NCI-H2107 (cell line): ENCODE results near the gene CDC7.
A peak's percentile ranks its signal among the peaks of the same experiment; 100 is the strongest.
"Not testable (repeated sequence)": the region's sequence is repeated elsewhere in the genome, so short reads cannot be mapped to it uniquely, and the experiment has no call there.

Experiments
- DNase-seq: peaks from one replicate; lab custom pipeline; 2025; lab: John Stamatoyannopoulos, UW

The CDC7 gene

GRCh38 chr1:91500756-91501522 is at the start of gene CDC7:
Gene CDC7 (plus strand): TSS chr1:91500851. CDS start chr1:91501717, 866 bp downstream.
- DNase-seq, result peak; percentile 95

DNA sequence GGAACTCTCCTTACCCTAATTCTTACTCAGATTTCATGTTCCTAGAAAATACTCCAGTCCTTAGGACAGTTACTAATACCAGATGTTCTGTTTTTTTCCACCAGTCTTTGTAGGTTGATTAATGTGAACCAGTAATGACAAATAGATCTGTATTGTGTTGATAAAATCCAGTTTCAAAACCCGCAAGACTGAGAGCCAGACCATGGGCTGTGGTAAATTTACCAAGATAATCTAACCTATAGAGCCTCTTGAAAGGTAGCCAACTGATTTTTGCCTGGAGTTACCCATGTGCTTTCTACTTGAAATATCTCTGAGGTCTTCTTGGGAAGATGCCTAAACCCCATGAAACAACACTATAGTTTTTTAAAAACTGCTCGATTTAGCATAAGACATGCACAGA is 46.5 kb upstream of the CDC7 start:
- no peak for DNase-seq

DNA sequence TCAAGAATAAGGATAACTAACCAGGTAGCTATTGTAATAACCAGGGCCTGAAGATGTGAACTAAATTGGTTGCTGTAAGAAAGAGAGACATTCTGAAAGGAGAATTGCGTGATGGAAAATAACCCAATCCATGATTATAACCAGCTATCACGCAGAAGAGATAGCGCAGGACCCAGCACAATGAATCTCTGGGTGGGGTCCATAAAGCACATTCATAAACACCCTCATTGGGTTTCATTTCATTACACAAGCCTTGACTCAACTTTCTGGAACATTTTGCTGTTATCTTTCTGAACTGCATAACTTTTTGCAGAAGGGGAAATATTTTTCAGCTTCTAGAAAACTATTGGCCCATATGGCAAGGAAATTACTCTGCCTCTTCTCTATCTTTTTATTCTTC is 45.3 kb upstream of the CDC7 start:
- no peak for DNase-seq

GRCh38 chr1:91455896-91456295 is 44.8 kb upstream of the CDC7 start:
- DNase-seq, result no peak

DNA sequence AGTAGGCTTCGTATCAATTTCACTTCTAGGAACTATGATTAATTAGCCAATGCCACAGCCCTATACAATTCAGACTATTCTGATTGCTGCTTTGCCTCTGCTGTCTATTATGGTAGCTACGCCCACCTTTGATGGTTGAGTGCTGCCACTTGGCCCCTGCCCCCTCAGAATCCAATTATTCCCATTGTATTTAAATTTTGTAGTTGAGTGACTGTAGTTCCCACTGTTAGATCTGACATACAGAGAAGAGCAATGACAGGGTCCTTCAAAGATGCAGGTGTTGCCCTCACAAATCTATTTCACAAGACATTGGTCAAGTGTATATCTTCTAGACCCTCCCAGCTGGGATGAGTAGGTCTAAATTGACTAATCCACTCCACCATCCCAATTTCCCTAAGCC is 35.3 kb upstream of the CDC7 start:
- not testable (repeated sequence) for DNase-seq

DNA sequence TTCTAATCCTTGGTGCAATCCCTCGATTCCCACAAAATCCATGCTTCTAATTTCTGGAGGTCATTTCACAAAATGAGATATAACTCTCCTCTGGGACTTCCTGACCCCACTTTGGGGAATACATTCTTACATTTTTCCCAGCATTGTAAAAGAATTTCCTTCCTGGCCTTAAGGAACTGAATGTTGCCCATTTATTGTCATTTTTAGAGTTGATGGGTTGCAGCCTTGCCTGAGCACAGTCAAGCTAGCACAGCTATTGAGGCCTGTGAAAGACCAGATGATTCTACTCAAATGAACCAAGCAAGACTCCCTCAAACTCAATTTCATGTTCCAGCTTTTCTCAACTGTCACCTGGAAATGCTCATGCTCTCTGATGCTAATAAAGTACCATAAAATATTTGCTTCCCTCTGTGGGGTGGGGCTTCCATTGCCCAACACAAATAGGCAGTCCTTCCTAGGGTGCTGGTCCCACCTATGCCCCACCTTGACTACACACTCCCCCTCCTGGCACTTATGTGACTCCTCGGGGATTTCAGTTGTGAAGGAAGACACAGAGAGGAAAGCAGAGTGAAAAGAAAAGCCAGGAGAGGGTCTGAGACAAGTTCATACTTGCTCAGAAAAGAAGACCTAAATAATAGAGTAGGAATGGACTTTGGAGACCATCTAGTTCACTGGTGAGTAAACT is 24.0 kb upstream of the CDC7 start:
- DNase-seq, result no peak

DNA sequence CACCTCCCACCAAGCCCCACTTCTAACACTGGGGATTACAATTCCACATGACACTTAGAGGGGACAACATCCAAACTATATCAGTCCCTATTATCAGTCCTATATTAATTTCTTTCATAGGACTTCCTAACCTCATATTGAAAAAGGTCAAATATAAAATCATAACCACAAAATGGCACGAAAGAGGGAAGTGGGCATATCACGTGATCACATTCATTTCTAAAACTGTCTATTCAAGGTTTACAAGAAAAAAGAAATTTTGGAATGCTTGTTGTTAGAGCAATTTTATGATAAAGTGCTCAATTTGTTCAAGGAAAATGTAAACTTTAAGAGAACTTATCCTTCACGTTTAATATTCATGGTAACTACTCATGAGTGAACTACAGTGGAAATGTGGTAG is 13.2 kb upstream of the CDC7 start:
- no peak for DNase-seq

DNA sequence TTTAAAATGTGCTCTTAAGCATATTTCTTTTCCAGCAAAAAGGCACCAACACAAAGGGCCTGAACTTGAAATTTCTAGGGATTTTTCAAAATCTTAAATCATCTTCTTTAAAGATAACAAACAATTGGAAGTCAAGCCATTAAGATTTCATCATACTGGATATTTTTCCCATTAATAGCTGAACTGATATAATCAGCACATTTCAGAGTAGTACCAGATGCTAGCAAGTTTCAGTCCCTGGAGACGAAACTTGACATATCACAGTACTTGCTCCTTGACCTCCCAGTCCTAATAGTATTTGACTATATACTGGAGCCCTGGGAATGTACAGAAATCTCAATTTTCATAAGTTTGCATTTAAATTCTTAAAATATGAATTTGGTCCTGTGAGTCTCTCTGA is 10.2 kb upstream of the CDC7 start:
- no peak for DNase-seq

DNA sequence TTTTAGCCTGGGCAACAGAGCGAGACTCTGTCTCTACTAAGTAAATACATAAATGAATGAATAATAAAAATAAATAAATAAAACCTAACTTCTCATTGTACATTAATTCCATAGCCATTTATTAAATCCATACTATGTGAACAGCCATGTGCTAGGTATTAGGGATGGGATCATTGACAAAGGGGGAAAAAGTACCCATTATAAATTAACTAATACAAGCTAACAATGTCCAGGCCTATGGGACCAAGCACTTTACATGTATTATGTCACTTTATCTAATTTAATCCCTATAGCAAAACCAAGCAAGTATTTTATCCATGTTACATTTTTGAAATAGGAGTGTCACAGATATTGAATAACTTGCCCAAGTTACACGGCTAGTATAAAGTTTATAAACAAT is 2.6 kb upstream of the CDC7 start:
- no peak for DNase-seq

GRCh38 chr1:91498498-91499245 is 2.0 kb upstream of the CDC7 start:
- no peak for DNase-seq

DNA sequence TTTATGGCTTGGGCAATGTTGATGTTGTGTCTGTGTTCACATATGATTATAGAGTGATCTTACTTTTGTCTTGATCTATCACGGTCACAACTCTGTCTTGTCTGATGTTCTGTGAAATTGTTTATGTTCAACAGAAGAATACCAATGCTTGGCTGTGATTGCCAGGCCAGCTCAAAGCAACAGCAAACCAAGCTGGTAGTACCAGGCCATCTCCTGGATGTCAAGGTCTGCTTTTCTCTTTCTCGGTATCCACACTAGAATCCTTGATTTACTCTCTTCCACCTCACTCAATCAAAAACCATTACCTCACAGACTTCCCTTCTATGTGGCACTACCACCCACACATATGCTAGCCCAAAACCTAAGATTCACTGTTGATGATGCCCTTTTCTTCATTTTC is 1.3 kb upstream of the CDC7 start:
- no peak for DNase-seq

DNA sequence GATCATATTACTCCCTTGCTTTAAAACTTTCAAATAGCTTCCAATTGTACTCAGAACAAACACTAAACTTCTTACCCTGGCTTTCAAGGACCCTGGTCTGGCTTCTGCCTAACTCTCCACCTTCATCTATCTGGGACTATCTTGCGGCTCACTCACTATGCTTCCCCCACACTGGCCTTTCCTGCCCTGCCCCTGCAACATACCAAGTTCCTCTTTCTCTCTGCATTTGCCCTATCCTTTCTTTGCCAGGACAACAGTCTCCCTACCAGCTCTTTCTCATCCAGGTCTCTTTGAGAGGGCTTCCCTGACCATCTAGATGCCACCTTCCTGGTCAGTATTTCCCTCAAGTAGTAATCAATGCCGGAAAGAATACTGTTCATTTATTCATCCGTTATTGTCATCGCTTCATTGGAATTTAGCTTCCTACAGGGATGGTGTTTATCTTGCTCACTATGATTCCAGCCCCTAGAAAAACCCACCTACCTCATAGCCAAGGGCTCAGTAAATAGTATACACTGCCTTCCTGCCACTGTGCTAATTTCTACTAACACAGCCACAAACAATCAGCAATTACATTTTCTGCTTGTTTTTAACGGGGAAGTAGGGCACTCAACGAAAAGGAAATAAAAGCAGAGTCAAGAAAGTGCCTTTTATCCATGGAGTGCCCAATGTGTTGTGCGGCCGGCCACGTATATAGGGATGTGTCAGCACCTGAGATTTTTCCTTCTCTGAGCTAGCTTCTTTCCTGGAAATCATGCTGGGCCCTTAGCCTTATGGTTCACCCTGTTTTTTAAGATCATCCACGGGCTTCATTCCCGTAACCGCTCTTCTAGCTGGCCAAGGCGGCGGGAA is 521 bp upstream of the CDC7 start:
- no peak for DNase-seq

DNA sequence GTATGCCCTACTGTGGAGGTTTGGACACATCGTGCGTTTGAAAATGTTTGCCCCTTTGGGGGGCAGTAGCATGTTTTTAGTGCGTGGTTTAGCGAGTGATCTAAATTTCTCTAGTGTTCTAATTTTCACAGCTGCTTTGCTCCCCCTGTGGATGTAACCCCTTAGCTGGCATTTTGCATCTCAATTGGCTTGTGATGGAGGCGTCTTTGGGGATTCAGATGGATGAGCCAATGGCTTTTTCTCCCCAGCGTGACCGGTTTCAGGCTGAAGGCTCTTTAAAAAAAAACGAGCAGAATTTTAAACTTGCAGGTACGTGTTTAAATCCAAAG is 836 bp downstream of the CDC7 start:
- DNase-seq, result no peak

DNA sequence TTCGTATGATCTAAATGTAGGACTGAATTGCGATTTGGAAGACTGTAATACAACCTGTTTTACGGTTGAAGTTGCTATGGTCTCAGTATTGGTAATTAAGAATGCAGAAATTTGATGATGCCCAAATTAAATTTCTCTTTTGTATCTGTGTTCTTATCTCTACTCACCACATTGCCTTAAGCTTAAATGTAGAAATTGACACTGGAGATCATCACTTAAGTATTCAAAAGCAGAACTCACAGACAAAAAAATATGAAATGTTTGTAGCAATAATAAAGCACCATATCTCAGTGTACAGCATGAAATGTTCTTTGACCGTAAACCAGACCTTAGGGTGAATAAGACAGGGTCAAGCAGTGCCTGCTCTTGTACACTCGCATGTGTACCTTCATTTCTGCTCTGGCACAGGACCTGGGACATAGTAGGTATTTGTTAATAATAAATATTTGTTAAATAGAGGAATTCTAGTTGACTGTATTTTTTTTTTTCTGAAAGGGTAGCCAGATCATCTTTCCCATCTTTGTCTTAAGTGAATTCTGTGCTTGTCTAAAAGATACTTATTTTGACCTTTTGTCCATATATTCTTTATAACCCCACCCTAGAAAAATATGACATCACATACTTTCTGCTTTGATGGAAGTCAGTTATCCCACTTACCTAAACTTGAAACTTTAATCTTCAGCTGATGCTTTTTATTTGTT is 1.5 kb downstream of the CDC7 start:
- no peak for DNase-seq

DNA sequence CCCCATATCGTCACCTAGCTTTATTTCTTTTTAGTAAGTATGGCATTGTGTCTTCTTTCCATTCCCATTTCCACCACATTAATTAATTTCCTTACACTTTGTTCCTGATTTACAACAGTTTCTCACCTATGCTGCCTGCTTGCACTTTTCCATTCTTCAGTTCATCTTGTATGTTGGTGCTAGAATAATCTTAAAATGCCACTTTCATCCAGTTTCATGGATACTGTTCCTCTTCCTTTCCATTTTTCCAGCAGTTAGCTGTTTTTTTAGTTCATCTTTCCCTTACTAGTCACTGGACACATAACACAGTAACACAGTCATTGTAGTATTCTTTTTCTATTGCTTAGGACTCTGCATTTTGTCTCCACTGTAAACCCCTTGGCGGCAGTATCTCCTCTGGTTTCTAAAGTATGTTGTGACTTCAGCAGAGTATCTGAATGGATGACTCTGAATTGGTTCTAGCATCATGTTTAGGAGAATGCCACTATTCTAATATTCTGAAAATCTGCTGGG is 2.1 kb downstream of the CDC7 start:
- no peak for DNase-seq

- DNase-seq, result no peak
Observed at GRCh38 chr1:91503332-91503900, 2.8 kb downstream of the CDC7 start.

GRCh38 chr1:91503975-91504530 is 3.4 kb downstream of the CDC7 start:
- no peak for DNase-seq

DNA sequence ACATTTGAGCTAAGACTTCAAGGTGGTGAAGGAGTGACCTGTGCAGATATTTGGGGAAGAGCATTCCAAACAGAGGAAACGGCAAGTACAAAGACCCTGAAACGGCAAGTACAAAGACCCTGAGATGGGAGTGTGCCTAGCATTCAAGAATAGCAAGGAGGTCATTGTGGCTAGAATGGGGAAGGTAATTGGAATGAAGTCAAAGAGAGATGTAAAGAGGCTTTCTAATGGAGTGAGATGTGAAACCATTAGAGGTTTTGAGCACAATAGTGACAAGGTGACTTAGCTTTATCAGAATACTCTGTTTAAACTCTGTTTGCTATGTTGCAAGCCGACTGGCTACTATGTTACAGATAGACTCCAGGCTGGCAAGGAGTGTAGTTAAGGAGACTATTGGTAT is 4.4 kb downstream of the CDC7 start:
- DNase-seq, result no peak

GRCh38 chr1:91506071-91506470 is 5.4 kb downstream of the CDC7 start:
- no peak for DNase-seq

DNA sequence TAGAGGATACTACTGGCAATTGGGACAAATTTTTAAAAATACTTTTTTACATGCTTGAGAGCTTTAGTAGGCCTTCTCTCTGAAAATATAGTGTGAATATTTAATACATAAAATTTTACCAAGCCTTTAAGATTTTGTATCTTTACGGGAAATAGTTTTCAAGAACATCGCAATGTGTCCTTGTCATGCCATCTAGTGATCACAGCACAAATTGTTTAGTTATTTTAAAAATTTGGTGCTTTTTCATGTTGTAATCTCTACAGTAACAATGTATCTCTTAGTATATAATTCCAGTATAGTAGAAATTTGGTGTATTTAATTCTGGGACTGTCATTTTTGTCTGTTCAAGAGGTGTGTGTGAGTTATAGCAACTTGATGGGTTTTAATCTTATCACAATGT is 6.7 kb downstream of the CDC7 start:
- DNase-seq, result no peak

DNA sequence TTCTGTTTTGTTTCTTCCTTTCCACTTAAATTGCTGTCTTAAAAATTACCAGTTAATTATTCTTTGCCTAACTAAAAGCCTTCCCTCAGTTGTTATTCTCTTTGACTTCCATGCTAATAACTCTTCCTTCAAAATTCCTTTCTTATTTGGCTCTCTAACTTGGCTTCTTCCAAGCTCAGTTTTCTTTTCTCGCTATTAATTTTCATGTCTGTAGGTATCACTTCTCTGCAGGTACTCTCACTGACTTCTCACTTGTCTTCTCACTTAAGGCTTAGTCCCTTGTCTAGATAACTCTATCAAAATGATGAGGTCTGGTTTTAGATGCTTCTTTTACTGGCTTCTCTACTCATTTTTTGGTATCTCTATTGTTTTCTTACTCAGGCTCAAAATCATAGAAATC is 10.1 kb downstream of the CDC7 start:
- no peak for DNase-seq
